ENCODE data around the gene TOMM40.
"Not testable (repeated sequence)": the region's sequence is repeated elsewhere in the genome, so short reads cannot be mapped to it uniquely, and the experiment has no call there.

Gene TOMM40

DNA sequence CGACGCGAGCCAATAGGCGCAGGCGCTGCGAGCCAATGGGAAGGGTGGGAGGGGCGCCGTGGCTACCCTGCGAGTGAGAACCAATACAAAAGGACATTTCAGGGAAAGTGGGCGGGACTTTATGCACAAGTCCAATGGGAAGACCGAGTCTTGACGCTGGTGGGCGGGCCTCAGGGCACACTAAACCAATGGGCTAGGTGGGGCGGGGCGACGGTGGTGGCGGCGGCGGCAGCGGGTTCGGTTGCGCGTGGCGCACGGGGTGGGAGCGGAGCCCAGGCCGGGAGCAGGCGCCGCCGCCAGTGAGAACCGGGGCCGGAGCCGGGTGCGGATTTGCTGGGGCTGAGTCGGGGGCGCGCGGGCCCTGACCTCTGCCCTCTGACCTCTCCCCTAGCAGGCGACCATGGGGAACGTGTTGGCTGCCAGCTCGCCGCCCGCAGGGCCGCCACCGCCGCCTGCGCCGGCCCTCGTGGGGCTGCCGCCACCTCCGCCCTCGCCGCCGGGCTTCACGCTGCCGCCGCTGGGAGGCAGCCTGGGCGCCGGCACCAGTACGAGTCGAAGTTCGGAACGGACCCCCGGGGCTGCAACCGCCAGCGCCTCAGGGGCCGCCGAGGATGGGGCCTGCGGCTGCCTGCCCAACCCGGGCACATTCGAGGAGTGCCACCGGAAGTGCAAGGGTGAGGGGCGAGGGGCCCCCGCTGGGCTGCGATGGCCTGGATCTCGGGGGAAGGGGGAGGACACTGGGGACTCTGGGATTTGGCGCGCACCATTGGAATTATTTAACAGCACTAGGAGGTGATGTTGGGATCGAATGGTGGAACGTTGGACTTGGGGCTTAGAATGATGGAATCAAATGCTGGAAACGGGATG lies at the start of gene TOMM40:
TSS of gene TOMM40 (plus strand) at position 239 of the 867 bp plus-strand sequence. CDS start at position 401, 162 bp downstream.
- peak; percentile 98 for DNase-seq
- in situ Hi-C loops (cut with HindIII; ENCODE audit: low pct_ligation_motif_present, low pct_unique_long_range_greater_than_20kb, low sequenced_read_pairs), result no loop called here

DNA sequence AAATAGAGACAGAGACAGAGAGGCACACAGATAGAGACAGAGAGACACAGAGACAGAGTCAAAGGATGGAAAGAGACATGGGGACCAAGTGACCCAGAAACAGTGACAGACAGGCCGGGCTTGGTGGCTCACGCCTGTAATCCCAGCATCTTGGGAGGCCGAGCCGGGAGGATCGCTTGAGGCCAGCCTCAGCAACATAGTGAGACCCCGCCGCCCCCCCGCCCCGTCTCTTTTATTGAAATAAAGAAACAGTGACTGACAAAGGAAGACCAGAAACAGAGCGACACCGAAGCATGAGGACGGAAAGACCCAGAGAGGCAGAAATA lies 45.8 kb upstream of the TOMM40 start:
- in situ Hi-C loops (cut with HindIII; ENCODE audit: low pct_ligation_motif_present, low pct_unique_long_range_greater_than_20kb, low sequenced_read_pairs), result no loop called here
- no peak for DNase-seq

DNA sequence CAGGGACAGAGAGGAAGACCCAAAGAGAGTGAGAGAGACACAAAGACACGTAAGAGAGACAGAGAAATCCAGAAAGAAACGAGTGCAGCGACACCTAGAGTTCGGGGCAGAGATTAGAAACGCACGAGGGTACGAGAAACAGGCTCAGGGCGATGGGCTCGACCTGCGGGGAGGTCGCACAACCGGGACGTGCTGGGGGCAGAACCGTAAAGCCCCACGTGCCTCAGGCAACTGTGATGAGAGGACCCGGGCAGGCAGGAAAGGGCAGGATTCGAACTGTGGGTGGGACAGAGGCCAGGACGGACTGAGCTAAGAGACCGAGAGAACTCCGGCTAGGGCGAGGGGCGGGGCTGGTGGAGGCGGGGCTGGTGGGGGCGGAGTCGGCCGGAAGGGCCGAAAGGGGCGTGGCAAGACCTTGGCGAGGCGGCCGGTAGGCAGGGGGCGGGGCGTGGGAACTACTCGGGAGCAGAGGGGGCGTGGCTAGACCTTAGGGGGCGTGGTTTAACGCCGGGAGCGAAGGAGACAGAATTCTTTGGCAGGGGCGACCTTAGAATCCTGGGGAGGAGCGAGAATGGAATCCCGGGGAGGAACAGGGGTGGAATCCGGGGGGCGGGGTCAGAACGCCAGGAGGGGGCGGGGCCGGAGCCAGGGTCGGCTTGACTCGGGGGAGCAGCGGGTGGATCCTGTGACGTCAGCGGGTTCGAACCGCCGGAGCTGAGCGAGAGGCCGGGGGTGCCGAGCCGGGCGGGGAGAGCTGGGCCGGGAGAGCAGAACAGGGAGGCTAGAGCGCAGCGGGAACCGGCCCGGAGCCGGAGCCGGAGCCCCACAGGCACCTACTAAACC lies 45.2 kb upstream of the TOMM40 start, which contains the start of gene NECTIN2:
TSS of gene NECTIN2 (plus strand) at position 686 of the 843 bp plus-strand sequence. CDS start 229 bp downstream, outside the sequence.
- in situ Hi-C loops (cut with HindIII; ENCODE audit: low pct_ligation_motif_present, low pct_unique_long_range_greater_than_20kb, low sequenced_read_pairs), result no loop called here
- DNase-seq, result peak; percentile 96

DNA sequence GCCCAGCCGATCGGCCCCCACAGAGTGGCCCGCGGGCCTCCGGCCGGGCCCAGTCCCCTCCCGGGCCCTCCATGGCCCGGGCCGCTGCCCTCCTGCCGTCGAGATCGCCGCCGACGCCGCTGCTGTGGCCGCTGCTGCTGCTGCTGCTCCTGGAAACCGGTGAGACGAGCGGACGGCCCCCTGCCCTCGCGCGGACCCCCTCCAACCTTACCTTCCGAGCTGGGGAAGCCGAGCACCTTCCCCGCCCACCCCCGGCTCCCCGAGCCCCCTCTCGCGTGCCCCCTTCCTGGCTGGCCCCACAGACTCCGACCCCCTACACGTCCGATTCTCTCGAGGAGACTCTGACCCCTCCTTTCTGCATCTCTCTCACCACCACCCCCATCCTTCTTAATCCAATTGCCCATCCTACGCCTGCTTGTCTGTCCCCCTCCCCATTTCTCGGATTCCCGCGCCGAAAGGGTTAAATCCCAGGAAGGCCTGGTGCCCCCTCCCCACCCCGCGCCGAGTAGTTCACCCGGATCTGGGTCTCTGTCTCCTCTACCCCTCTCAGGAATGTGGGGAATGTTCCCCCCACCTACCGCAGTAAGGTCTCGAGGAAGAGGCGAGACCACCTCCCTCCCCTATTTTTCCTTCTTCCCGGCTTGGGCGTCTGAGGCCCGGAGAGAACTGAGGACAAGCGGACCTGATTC lies 44.5 kb upstream of the TOMM40 start:
- in situ Hi-C loops (cut with HindIII; ENCODE audit: low pct_ligation_motif_present, low pct_unique_long_range_greater_than_20kb, low sequenced_read_pairs), result no loop called here
- peak; percentile 46 for DNase-seq

DNA sequence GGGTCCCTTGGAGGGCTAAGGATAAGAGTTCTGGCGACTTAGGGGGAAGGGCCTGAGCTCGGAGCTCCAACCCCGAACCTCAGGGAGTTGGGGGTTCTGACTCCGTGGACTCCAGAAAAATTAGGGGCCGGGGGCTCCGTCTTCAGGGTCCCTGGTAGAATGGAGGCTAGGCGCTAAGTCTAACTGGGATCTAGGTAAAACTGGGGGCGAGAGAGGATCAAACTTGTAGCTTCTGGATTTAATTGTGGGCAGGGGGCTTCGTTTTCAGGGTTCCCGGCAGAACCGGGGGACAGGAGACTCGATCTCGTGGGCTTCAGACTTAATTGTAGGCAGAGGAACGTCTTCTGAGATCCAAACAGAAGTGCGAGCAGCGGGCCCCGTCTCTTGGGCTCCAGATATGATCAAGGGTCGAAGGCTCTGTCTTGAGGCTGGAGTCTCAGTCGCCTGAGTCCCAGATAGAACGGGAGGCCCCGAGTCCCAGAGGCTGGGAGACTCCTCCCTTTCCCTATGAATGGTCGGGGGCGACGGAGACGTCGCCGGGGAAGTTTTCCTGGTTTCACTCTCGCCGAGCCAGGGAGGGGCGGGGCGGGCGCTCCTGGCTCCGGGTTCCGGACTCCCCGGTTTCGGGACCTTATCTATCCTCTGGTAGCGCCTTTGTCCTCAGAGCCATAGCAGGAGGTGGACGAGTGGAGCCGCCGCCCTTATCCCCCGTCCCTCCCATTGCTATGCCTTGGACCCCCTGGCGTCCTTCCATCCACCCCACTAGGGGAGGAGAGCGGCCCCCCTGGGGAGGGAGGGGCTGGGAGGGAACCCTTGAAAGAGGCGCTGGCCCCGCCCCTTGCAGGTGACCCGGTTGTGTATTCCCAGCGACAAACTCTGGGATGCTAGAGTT lies 43.7 kb upstream of the TOMM40 start:
- peak; percentile 72 for DNase-seq
- in situ Hi-C loops (cut with HindIII; ENCODE audit: low pct_ligation_motif_present, low pct_unique_long_range_greater_than_20kb, low sequenced_read_pairs), result no loop called here

DNA sequence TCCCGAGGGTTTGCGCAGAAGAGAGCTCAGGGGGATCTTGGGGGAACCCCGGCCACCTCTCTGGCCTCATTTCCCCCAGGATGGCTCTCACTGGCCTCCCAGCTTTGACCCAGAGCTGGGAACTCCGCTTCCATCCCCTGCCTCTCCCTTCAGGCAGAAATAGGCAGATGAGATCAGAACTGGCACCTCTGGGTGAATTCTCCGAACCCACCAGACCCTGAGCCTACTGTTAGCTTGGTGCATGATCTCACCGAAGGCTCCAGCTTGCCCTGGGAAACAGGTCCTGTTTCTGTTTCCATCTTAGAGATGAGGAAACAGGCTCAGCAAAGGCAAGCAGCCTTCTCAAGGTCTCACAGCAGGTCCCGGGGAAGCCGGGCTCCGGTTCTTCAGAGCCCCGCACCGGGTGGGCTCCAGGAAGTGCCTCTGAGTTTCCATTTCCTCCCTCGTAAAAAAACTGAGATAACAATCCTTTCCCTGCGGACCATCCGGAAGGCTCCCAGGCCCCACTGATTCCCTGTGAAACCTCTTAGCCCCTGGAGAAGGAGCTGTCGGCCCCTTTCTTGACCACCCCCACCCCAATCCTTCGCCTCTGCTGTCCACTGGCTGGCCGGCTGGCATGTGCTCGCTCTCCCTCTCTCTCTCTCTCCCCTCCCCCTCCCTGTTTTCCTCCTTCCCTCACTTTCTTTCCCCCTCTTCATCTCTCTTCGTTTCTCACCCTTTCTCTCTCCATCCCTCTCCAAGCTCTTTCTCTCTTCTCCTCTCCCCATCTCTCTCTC lies 42.8 kb upstream of the TOMM40 start:
- in situ Hi-C loops (cut with HindIII; ENCODE audit: low pct_ligation_motif_present, low pct_unique_long_range_greater_than_20kb, low sequenced_read_pairs), result no loop called here

DNA sequence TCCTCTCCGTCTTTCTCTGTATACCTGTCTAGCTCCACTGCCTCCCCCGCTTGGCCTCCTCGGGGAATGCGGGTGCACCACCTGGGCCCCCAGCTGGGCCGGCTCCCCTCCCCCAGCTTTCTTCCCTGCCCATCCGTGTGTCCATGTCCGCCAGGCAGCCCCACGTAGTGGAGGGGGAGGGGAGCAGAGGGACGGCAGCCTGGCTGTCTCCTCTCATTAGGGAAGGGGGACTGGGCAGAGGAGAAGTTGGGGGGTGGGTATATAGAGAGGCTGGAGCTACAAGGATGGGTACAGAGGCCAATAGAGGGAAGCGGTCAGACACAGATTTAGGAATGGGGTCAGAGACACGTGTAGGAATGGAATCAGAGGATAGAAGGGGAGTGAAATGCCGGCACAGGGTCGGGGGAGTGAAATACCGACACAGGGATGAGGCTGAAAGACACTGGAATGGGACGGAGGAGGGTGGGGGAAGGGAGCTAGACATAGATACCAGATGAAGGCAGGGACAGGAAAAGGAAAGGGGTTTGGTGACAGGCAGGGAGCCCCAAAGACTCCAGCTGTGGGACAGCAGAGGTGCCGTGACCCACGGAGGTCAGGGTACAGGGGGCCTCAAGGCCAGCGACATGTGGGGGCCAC lies 42.1 kb upstream of the TOMM40 start:
- DNase-seq, result no peak
- in situ Hi-C loops (cut with HindIII; ENCODE audit: low pct_ligation_motif_present, low pct_unique_long_range_greater_than_20kb, low sequenced_read_pairs), result no loop called here

More for the DNA sequence above, 42.8 kb upstream of the TOMM40 start:
- DNase-seq, result peak; percentile 30

DNA sequence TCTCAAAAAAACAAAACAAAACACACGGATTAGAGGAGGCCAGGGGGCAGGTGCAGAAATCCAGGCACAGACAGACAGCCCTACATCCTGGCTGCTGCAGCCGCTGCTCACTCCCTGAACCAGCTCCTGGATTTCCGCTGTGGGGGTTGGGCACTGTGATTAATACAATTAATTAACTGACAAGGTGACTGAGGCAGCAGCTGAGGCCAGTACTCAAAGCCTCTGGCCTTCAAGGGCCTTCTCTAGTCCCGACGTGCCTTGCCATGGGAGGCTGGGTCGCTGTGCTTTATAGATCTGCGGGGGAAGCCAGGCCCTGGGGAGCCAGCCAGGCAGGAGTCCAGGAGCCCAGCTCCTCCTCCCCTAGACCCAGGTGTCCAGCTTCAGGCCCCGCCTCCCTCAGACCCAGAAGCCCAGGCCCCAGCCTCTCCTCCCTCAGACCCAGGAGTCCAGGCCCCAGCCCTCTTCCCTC lies 40.4 kb upstream of the TOMM40 start:
- no peak for DNase-seq
- in situ Hi-C loops (cut with HindIII; ENCODE audit: low pct_ligation_motif_present, low pct_unique_long_range_greater_than_20kb, low sequenced_read_pairs), result no loop called here

DNA sequence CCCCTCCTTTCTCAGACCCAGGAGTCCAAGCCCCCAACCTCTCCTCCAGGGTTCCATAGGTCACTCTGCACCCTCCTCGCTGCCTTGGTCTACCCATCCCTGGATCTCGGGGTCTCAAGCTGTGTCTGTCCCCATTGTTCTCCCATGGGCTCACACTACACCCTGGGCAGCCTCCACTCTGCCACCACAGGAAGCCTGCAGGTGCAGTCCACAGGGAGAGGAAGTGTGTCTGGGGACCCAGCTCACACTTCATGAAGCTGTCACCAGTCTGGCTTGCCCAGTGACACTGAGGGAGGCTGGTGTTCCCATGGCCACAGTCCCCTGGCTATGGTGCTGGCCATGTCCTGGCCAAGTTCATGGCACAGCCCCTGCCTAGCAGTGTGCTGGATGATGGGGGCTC lies 39.6 kb upstream of the TOMM40 start:
- in situ Hi-C loops (cut with HindIII; ENCODE audit: low pct_ligation_motif_present, low pct_unique_long_range_greater_than_20kb, low sequenced_read_pairs), result no loop called here
- no peak for DNase-seq

DNA sequence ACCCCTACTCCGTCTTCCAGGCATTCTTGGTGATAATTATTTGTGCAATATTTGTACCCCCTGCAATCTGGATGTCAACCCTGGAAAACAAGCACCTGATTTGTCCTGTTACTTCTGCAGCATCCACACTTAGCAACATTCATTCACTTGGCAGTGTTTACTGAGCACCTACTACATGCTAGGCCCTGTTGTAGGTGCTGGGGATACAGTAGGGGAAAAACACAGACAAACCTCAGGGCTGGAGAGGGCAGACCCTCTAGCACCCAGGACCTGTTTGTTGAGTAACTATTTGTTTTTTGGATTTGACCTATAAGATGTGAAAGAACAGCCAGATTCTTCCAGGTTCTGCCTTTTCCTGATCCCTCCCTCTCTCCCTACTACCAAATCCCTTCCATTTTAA lies 35.4 kb upstream of the TOMM40 start:
- DNase-seq, result no peak
- in situ Hi-C loops (cut with HindIII; ENCODE audit: low pct_ligation_motif_present, low pct_unique_long_range_greater_than_20kb, low sequenced_read_pairs), result no loop called here

DNA sequence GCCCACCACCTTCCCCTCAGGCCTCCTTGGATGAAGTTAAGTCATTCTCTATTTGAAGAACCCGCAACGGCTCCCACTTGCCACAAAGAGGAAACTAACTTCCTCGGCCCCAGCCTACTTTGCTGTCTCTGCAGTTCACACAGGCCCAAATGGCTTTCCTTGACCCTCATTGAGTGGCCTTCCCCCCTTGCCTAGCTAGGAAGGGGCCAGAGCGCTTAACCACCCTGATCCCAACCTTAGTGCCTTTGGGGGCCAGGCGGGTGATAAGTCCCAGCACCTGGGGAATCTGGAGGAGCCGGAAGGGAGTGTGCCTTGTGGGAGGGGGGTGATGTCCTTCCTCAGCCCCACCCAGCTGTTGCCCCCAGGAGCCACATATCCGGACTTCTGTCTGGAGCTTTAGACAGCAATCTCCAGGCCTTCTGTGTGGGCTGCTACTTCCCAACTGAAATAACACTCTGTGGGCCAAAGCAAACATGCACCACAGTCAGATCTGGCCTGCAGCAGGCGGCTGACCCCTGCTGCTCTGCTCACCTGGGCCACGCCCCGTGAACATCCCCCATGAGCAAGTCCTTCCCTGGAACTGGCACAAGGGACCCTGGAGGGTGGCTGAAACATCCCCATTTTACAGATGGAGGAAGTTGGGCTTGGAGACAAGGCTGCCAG lies 34.5 kb upstream of the TOMM40 start:
- in situ Hi-C loops (cut with HindIII; ENCODE audit: low pct_ligation_motif_present, low pct_unique_long_range_greater_than_20kb, low sequenced_read_pairs), result no loop called here
- no peak for DNase-seq

DNA sequence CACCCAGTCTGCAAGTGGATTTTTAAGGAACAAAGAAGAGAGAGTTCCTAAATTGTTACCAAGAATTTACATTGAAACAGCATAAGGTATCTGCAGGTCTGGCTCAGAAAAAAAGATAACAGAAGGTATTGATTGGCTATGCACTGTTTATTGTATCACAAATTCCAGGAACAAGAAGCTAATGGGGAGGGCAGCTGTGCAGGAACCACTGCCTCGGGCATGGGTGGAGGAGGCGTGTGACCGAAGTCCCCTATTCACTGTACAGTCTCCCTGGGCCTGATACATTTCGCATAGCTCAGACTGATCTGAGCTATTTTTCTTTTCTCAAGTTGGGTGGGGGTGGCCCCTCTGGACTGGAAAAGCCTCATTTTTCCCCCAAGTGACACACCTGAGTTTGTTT lies 33.2 kb upstream of the TOMM40 start:
- in situ Hi-C loops (cut with HindIII; ENCODE audit: low pct_ligation_motif_present, low pct_unique_long_range_greater_than_20kb, low sequenced_read_pairs), result no loop called here
- no peak for DNase-seq

DNA sequence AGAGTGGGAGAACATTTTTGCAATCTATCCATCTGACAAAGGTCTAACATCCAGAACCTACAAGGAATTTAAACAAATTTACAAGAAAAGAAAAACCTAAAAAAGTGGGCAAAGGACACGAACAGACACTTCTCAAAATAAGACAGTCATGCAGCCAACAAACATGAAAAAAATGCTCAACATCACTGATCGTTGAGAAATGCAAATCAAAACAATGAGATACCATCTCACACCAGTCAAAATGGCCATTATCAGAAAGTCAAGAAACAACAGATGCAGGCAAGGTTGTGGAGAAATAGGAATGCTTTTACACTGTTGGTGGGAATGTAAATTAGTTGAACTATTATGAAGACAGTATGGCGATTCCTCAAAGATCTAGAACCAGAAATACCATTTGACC lies 29.5 kb upstream of the TOMM40 start:
- DNase-seq; in situ Hi-C loops (cut with HindIII; ENCODE audit: low pct_ligation_motif_present, low pct_unique_long_range_greater_than_20kb, low sequenced_read_pairs): not testable (repeated sequence)

DNA sequence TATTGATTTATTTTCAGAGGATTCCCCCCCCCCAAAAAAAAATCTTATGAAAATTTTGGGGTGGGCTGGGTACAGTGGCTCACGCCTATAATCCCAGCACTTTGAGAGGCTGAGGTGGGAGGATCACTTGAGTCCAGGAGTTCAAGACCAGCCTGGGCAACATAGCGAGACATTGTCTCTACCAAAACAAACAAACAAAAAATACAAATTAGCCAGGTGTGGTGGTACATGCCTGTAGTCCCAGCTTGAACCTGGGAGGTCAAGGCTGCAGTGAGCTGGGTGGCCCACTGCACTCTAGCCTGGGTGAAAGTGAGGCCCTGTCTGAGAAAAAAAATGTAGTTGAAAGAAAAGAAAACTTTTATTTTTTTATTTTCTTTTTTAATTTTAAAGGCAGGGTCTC lies 27.1 kb upstream of the TOMM40 start:
- in situ Hi-C loops (cut with HindIII; ENCODE audit: low pct_ligation_motif_present, low pct_unique_long_range_greater_than_20kb, low sequenced_read_pairs), result no loop called here
- no peak for DNase-seq

DNA sequence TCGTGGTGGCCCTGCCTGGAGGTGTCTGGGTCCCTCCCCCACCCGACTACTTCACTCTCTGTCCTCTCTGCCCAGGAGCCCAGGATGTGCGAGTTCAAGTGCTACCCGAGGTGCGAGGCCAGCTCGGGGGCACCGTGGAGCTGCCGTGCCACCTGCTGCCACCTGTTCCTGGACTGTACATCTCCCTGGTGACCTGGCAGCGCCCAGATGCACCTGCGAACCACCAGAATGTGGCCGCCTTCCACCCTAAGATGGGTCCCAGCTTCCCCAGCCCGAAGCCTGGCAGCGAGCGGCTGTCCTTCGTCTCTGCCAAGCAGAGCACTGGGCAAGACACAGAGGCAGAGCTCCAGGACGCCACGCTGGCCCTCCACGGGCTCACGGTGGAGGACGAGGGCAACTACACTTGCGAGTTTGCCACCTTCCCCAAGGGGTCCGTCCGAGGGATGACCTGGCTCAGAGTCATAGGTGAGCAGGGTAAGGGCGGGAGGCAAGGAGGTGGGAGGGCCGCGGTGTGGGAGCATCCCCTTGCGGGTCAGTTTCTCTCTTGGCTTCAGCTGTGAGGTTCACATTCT lies 25.8 kb upstream of the TOMM40 start:
- DNase-seq, result no peak
- in situ Hi-C loops (cut with HindIII; ENCODE audit: low pct_ligation_motif_present, low pct_unique_long_range_greater_than_20kb, low sequenced_read_pairs), result no loop called here

DNA sequence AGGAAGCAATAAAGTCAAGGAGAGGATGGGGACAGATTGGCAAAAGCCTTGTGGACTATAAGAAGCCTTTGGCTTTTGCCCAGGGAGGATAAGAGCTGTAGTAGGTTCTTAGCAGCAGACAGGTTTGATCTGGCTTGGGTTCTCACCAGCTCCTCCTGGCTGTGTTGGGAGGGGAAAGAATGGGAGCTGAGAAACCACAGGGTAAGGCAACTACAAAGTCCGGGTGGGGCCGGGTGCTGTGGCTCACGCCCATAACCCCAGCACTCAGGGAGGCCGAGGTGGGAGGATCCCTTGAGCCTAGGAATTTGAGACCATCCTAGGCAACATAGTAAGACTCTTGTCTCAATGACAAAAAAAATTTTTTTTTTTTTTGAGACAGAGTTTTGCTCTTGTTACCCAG lies 24.4 kb upstream of the TOMM40 start:
- in situ Hi-C loops (cut with HindIII; ENCODE audit: low pct_ligation_motif_present, low pct_unique_long_range_greater_than_20kb, low sequenced_read_pairs), result no loop called here
- DNase-seq, result no peak

Measured in ACHN (cell line).